Tibial artery (tissue), 4 donors: ENCODE results near the gene LRBA.

Experiments
- DNase-seq, 2 donors: peaks; one replicate each; pipeline ENCODE4 v3.0.0-alpha.2; 2019
- H3K27ac ChIP-seq, 2 donors: fragments of 200-600 bp; sonication (generic) in 1 of 2; 1 replicate in 1 of 2; 2 replicates in 1 of 2; pipeline ENCODE4 v1.5.1; 2018 to 2019; ENCODE audit warnings: mild to moderate bottlenecking in 1 of 2
- H3K27me3 ChIP-seq, 2 donors: fragments of 200-600 bp; sonication (generic) in 1 of 2; one replicate each; pipeline versions ENCODE4 v1.5.1 to v1.6.0; 2016 to 2019
- H3K36me3 ChIP-seq, 3 donors: fragments of 200-600 bp; sonication (generic) in 2 of 3; one replicate each; pipeline ENCODE4 v1.5.1; 2016 to 2019; ENCODE audit warnings: mild to moderate bottlenecking in 2 of 3
- H3K4me1 ChIP-seq, 4 donors: fragments of 200-600 bp; sonication (generic) in 2 of 4; 1 replicate in 3 of 4; 2 replicates in 1 of 4; pipeline ENCODE4 v1.5.1; 2016 to 2019
- H3K4me3 ChIP-seq, 2 donors: fragments of 200-600 bp; sonication (generic) in 1 of 2; 1 replicate in 1 of 2; 2 replicates in 1 of 2; pipeline ENCODE4 v1.5.1; 2018 to 2019; ENCODE audit warnings: mild to moderate bottlenecking in 2 of 2
- H3K9me3 ChIP-seq, 3 donors: fragments of 200-600 bp; sonication (generic) in 1 of 3; one replicate each; pipeline ENCODE4 v1.5.1; 2016 to 2019
- intact Hi-C: fragments of 100-400 bp; cut with DNase I; formaldehyde crosslinking; loops from one replicate; pipeline ENCODE4 v1.15.0; 2023; ENCODE audit warnings: low total_unique reads
- TF ChIP-seq, protein P1 (sequence below), 2 experiments: fragments of 200-600 bp in 1 of 2; fragments of 450-650 bp in 1 of 2; IDR thresholded peaks; one replicate each; pipeline ENCODE4 v1.5.1; 2017 to 2019; ENCODE audit warnings: antibody characterized with exemption in 2 of 2, mild to moderate bottlenecking in 1 of 2, moderate library complexity in 1 of 2

LRBA gene

DNA sequence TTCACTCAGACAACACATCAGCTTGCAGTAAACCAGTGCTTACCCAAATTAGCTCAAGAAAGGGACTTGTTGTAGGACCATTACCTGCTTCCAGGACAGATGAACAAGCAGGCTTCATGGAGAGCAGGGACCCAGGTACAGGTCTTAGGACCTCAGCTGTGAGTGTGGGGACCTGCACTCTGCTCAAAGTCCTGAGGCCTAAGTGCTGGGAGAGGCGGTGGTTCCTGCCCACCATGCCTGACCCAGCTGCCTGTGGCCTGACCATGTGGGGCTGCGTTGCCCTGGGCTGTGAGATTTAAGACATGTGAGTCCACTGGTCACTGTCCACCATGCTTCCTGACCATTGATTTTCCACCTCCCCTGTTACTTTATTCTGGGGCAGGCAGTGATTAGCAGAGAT lies 796.6 kb downstream of the LRBA start:
- Histone ChIP-seq H3K27ac (no peak overlapping the region), H3K27me3 (no peaks in the 10 kb centered on the region), H3K4me3 (no peak overlapping the region), H3K9me3 (no peaks in the 10 kb centered on the region), H3K36me3 (no peaks in the 10 kb centered on the region), H3K4me1 (peaks cover 0 to 7% (median 0%) of the 10 kb centered on the region in 4 donors)
- intact Hi-C loops = loop anchor here (10.0 kb wide), 1 partner anchor 214 kb away; no protein-coding TSS in a partner anchor
- TF ChIP-seq, protein P1, sequence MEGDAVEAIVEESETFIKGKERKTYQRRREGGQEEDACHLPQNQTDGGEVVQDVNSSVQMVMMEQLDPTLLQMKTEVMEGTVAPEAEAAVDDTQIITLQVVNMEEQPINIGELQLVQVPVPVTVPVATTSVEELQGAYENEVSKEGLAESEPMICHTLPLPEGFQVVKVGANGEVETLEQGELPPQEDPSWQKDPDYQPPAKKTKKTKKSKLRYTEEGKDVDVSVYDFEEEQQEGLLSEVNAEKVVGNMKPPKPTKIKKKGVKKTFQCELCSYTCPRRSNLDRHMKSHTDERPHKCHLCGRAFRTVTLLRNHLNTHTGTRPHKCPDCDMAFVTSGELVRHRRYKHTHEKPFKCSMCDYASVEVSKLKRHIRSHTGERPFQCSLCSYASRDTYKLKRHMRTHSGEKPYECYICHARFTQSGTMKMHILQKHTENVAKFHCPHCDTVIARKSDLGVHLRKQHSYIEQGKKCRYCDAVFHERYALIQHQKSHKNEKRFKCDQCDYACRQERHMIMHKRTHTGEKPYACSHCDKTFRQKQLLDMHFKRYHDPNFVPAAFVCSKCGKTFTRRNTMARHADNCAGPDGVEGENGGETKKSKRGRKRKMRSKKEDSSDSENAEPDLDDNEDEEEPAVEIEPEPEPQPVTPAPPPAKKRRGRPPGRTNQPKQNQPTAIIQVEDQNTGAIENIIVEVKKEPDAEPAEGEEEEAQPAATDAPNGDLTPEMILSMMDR (IDR thresholded peaks at IDR 0.05) = no peak
- DNase-seq = no peak

DNA sequence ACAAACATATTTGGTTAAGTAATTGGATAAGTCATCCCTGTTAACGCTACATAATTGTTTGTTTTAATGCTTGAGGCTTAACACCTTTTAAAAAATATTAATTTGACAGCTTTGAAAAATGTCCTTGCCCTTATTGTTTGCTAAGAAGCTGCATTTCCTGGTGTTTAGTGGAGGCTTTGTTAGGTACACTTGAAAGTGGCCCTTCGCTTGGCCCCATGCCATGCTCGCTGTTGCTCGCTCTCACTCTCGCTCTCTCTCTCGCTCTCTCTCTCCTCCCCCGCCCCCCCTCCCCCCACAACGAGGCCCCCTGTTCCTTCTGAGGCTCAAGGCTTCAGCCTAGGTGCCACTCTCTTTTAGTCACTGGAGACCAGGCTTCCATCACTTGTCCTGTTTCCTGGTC lies 797.3 kb downstream of the LRBA start:
- Histone ChIP-seq H3K27me3 (no peaks in the 10 kb centered on the region), H3K9me3 (no peaks in the 10 kb centered on the region), H3K27ac (no peak overlapping the region), H3K36me3 (no peaks in the 10 kb centered on the region), H3K4me3 (no peak overlapping the region), H3K4me1 (peaks cover 0 to 7% (median 0%) of the 10 kb centered on the region in 4 donors)
- intact Hi-C loops = loop anchor here (10.0 kb wide), 1 partner anchor 213 kb away; no protein-coding TSS in a partner anchor
- TF ChIP-seq, protein P1 (IDR thresholded peaks at IDR 0.05) = no peak
- no peak for DNase-seq

DNA sequence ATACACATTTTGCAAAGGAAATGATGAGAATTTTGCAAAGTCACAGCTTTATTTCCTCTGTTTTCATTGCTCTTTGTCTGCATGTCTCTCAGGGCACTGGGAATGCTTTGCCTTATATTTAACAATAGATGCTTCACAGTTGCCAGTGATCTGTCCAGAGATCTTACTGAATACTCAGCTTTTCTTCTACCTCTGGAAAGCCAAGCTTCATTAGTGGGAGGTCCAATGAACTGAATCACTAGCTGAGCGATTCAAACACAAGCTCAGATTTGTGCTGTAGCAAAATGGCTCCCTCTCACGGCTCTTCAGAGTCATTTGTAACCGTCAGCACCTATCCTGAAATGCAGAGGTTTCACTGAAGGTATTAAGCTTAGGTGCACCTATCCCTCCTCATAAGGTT lies 797.9 kb downstream of the LRBA start:
- TF ChIP-seq, protein P1 (IDR thresholded peaks at IDR 0.05) = peak in 1 of 2 experiments; percentile 16
- no peak for DNase-seq
- H3K9me3 ChIP-seq = no peaks in the 10 kb centered on the region
- intact Hi-C loops = loop anchor here (10.0 kb wide), 1 partner anchor 212 kb away; no protein-coding TSS in a partner anchor
- no peak overlapping the region for H3K4me3 ChIP-seq
- peaks cover 0 to 11% (median 0%) of the 10 kb centered on the region in 4 donors for H3K4me1 ChIP-seq
- H3K36me3 ChIP-seq = no peaks in the 10 kb centered on the region
- no peaks in the 10 kb centered on the region for H3K27me3 ChIP-seq
- no peak overlapping the region for H3K27ac ChIP-seq

DNA sequence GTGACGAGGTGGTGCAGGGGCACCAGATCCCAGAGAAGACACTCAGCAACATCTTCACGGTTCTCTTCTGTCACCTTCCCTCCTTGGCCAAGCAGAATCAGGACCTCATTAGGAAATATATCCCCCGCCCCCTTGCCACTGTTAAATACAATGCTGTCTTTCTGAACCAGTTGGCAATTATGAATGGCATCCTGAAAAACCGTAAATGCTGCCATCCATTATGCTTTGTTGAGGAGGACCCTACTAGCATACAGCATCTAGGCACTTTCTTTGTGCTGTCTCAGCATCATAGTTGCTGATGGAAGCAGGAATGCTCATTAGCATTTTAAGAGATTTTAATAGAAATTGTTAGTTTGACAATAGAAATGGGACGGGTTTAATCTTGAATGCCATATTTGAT lies 798.4 kb downstream of the LRBA start:
- Histone ChIP-seq H3K36me3 (no peaks in the 10 kb centered on the region), H3K9me3 (no peaks in the 10 kb centered on the region), H3K4me3 (no peak overlapping the region), H3K4me1 (peaks cover 0 to 11% (median 0%) of the 10 kb centered on the region in 4 donors), H3K27ac (no peak overlapping the region), H3K27me3 (no peaks in the 10 kb centered on the region)
- intact Hi-C loops = loop anchor here (10.0 kb wide), 1 partner anchor 212 kb away; no protein-coding TSS in a partner anchor
- TF ChIP-seq, protein P1 (IDR thresholded peaks at IDR 0.05) = no peak
- no peak for DNase-seq

DNA sequence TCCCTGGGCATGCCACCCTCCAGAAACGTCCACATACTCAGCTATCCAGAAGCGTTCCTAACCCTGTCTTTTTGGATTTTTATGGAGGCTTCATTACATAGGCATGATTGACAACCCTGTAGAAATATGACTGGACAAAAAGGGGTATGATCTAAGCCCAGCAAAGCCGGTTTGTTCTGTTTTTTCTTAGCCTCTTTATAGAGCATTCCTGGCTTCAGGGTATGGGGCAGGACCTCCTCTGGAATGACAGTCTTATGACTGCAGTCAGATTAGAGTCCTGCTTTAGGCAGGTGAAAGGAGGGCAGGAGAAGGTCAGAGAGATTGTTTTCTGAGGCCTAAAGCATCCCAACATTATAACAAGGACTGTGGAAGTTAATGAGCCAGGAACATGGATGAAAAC lies 799.5 kb downstream of the LRBA start:
- TF ChIP-seq, protein P1 (IDR thresholded peaks at IDR 0.05) = no peak
- Histone ChIP-seq H3K27ac (no peak overlapping the region), H3K9me3 (no peaks in the 10 kb centered on the region), H3K36me3 (no peaks in the 10 kb centered on the region), H3K4me1 (peaks cover 0 to 11% (median 0%) of the 10 kb centered on the region in 4 donors), H3K27me3 (no peaks in the 10 kb centered on the region), H3K4me3 (no peak overlapping the region)
- intact Hi-C loops = loop anchor here (10.0 kb wide), 1 partner anchor 211 kb away; no protein-coding TSS in a partner anchor
- DNase-seq = no peak
